Stimulated activated naive B cell treated with anti-CD40 and anti-IgM and Interleukin-4, amounts not matched to agents 10 μg/mL and 1 μg/mL and 100 μg/mL, for 72 hours (primary cell): ENCODE measurements around the gene ABTB1.

Experiments used
- ATAC-seq, 2 donors: fragments of 150-1000 bp; cut with Tn5 transposase; replicated peaks; 2 replicates each; pipeline ENCODE4 v1.10.0; 2021; ENCODE audit warnings: moderate library complexity in 1 of 2
- DNase-seq: peaks from one replicate; pipeline ENCODE4 v3.0.0; 2021
- H3K27ac Mint-ChIP-seq: one replicate; pipeline ENCODE4 v1.8.0; 2022; ENCODE audit warnings: mild to moderate bottlenecking, mixed read lengths
- H3K27me3 Mint-ChIP-seq, 2 donors: one replicate each; pipeline ENCODE4 v1.8.0; 2022; ENCODE audit warnings: mixed read lengths in 2 of 2
- H3K36me3 Mint-ChIP-seq, 2 donors: one replicate each; pipeline ENCODE4 v1.8.0; 2022; ENCODE audit warnings: mixed read lengths in 2 of 2, mild to moderate bottlenecking in 1 of 2
- H3K4me1 Mint-ChIP-seq, 2 donors: one replicate each; pipeline ENCODE4 v1.8.0; 2022; ENCODE audit warnings: mixed read lengths in 2 of 2, mild to moderate bottlenecking in 1 of 2
- H3K4me3 Mint-ChIP-seq, 2 donors: one replicate each; pipeline ENCODE4 v1.8.0; 2022; ENCODE audit warnings: mild to moderate bottlenecking in 2 of 2, mixed read lengths in 2 of 2, moderate library complexity in 1 of 2
- H3K9me3 Mint-ChIP-seq, 2 donors: one replicate each; pipeline ENCODE4 v1.8.0; 2022; ENCODE audit warnings: mixed read lengths in 2 of 2, mild to moderate bottlenecking in 1 of 2

The ABTB1 gene

GRCh38 chr3:127672429-127673190 is at the start of gene ABTB1:
TSS of gene ABTB1 (plus strand) at chr3:127672952. CDS start at chr3:127673026, 74 bp downstream.
- H3K9me3 Mint-ChIP-seq = no peaks in the 10 kb centered on the region
- ATAC-seq = peak; percentile 88 to 91
- DNase-seq = peak; percentile 80
- H3K4me1 Mint-ChIP-seq = peaks cover 27 to 52% of the 10 kb centered on the region in 2 donors
- no peaks in the 10 kb centered on the region for H3K27me3 Mint-ChIP-seq
- peak within 1 kb of the TSS; percentile 96 for H3K4me3 Mint-ChIP-seq
- peaks cover 4 to 6% of the 10 kb centered on the region in 2 donors for H3K36me3 Mint-ChIP-seq
- H3K27ac Mint-ChIP-seq = peak within 1 kb of the TSS; percentile 99

GRCh38 chr3:127624063-127624462 is 48.7 kb upstream of the ABTB1 start:
- ATAC-seq = no peak

GRCh38 chr3:127625821-127626220 is 46.9 kb upstream of the ABTB1 start:
- Mint-ChIP-seq H3K27ac (no peak overlapping the region), H3K4me3 (no peak overlapping the region), H3K4me1 (peaks cover 13 to 14% of the 10 kb centered on the region in 2 donors), H3K27me3 (peaks cover 17 to 29% of the 10 kb centered on the region in 2 donors), H3K9me3 (no peaks in the 10 kb centered on the region), H3K36me3 (peaks cover 14 to 29% of the 10 kb centered on the region in 2 donors)
- DNase-seq = no peak
- no peak for ATAC-seq

More at GRCh38 chr3:127624063-127624462, 48.7 kb upstream of the ABTB1 start:
- Mint-ChIP-seq H3K4me3 (no peak overlapping the region), H3K9me3 (no peaks in the 10 kb centered on the region), H3K4me1 (peaks cover 0 to 3% of the 10 kb centered on the region in 2 donors), H3K27me3 (peaks cover 5 to 16% of the 10 kb centered on the region in 2 donors), H3K27ac (no peak overlapping the region), H3K36me3 (peaks cover 24 to 35% of the 10 kb centered on the region in 2 donors)
- DNase-seq = no peak

GRCh38 chr3:127628426-127628787 is 44.3 kb upstream of the ABTB1 start:
- ATAC-seq = no peak
- Mint-ChIP-seq H3K27me3 (peaks cover 25 to 43% of the 10 kb centered on the region in 2 donors), H3K4me1 (peaks cover 17 to 20% of the 10 kb centered on the region in 2 donors), H3K9me3 (no peaks in the 10 kb centered on the region), H3K4me3 (peak overlapping the region; percentile 63 to 75), H3K36me3 (peaks cover 4 to 6% of the 10 kb centered on the region in 2 donors), H3K27ac (no peak overlapping the region)
- no peak for DNase-seq

GRCh38 chr3:127628788-127629466 is 43.8 kb upstream of the ABTB1 start, which contains the start of gene PODXL2:
TSS of gene PODXL2 (plus strand) at chr3:127629185. CDS start at chr3:127629220, 35 bp downstream.
- H3K36me3 Mint-ChIP-seq = peaks cover 2 to 5% of the 10 kb centered on the region in 2 donors
- peaks cover 17 to 20% of the 10 kb centered on the region in 2 donors for H3K4me1 Mint-ChIP-seq
- H3K27me3 Mint-ChIP-seq = peaks cover 25 to 46% of the 10 kb centered on the region in 2 donors
- peak; percentile 61 to 77 for ATAC-seq
- no peak for DNase-seq
- peak within 1 kb of the TSS; percentile 84 to 87 for H3K4me3 Mint-ChIP-seq
- no peaks in the 10 kb centered on the region for H3K9me3 Mint-ChIP-seq
- peak within 1 kb of the TSS; percentile 84 for H3K27ac Mint-ChIP-seq

GRCh38 chr3:127629467-127630403 is 43.0 kb upstream of the ABTB1 start:
- peaks cover 25 to 46% of the 10 kb centered on the region in 2 donors for H3K27me3 Mint-ChIP-seq
- ATAC-seq = peak; percentile 73 to 75
- no peaks in the 10 kb centered on the region for H3K9me3 Mint-ChIP-seq
- peaks cover 2 to 5% of the 10 kb centered on the region in 2 donors for H3K36me3 Mint-ChIP-seq
- peak; percentile 8 for DNase-seq
- H3K4me3 Mint-ChIP-seq = peak overlapping the region; percentile 84 to 87
- H3K27ac Mint-ChIP-seq = peak overlapping the region; percentile 84
- H3K4me1 Mint-ChIP-seq = peaks cover 17 to 20% of the 10 kb centered on the region in 2 donors

GRCh38 chr3:127630811-127631714 is 41.7 kb upstream of the ABTB1 start:
- no peak for ATAC-seq
- H3K4me1 Mint-ChIP-seq = peaks cover 17 to 20% of the 10 kb centered on the region in 2 donors
- peaks cover 25 to 46% of the 10 kb centered on the region in 2 donors for H3K27me3 Mint-ChIP-seq
- no peak for DNase-seq
- no peak overlapping the region for H3K4me3 Mint-ChIP-seq
- H3K9me3 Mint-ChIP-seq = no peaks in the 10 kb centered on the region
- peaks cover 2 to 5% of the 10 kb centered on the region in 2 donors for H3K36me3 Mint-ChIP-seq
- H3K27ac Mint-ChIP-seq = peak overlapping the region; percentile 77

GRCh38 chr3:127632035-127632820 is 40.5 kb upstream of the ABTB1 start:
- Mint-ChIP-seq H3K9me3 (no peaks in the 10 kb centered on the region), H3K4me3 (no peak overlapping the region), H3K36me3 (peaks cover 2 to 5% of the 10 kb centered on the region in 2 donors), H3K4me1 (peaks cover 15 to 20% of the 10 kb centered on the region in 2 donors), H3K27me3 (peaks cover 25 to 44% of the 10 kb centered on the region in 2 donors), H3K27ac (no peak overlapping the region)
- DNase-seq = no peak
- ATAC-seq = no peak

- H3K4me3 Mint-ChIP-seq = no peak overlapping the region
- ATAC-seq (no peak), DNase-seq (no peak)
- H3K27ac Mint-ChIP-seq = no peak overlapping the region
- no peaks in the 10 kb centered on the region for H3K9me3 Mint-ChIP-seq
- H3K4me1 Mint-ChIP-seq = peaks cover 11 to 16% of the 10 kb centered on the region in 2 donors
- peaks cover 16 to 27% of the 10 kb centered on the region in 2 donors for H3K27me3 Mint-ChIP-seq
- peaks cover 0 to 3% of the 10 kb centered on the region in 2 donors for H3K36me3 Mint-ChIP-seq
These were observed 38.1 kb upstream of the ABTB1 start for GRCh38 chr3:127634653-127635052.

GRCh38 chr3:127637546-127637945 is 35.2 kb upstream of the ABTB1 start:
- no peak overlapping the region for H3K27ac Mint-ChIP-seq
- no peaks in the 10 kb centered on the region for H3K36me3 Mint-ChIP-seq
- H3K4me3 Mint-ChIP-seq = no peak overlapping the region
- peak; percentile 12 to 48 for ATAC-seq
- no peaks in the 10 kb centered on the region for H3K9me3 Mint-ChIP-seq
- H3K4me1 Mint-ChIP-seq = no peaks in the 10 kb centered on the region
- H3K27me3 Mint-ChIP-seq = peaks cover 0 to 3% of the 10 kb centered on the region in 2 donors
- no peak for DNase-seq

- H3K9me3 Mint-ChIP-seq = no peaks in the 10 kb centered on the region
- DNase-seq (no peak), ATAC-seq (no peak)
- H3K4me1 Mint-ChIP-seq = no peaks in the 10 kb centered on the region
- H3K27ac Mint-ChIP-seq = no peak overlapping the region
- H3K4me3 Mint-ChIP-seq = no peak overlapping the region
- no peaks in the 10 kb centered on the region for H3K36me3 Mint-ChIP-seq
- peaks cover 0 to 3% of the 10 kb centered on the region in 2 donors for H3K27me3 Mint-ChIP-seq
These were observed 34.8 kb upstream of the ABTB1 start for GRCh38 chr3:127637971-127638370.

- Mint-ChIP-seq H3K36me3 (no peaks in the 10 kb centered on the region), H3K4me3 (no peak overlapping the region), H3K27me3 (no peaks in the 10 kb centered on the region), H3K27ac (no peak overlapping the region), H3K9me3 (no peaks in the 10 kb centered on the region), H3K4me1 (peaks cover 2 to 3% of the 10 kb centered on the region in 2 donors)
- no peak for ATAC-seq
- DNase-seq = no peak
These were observed 33.3 kb upstream of the ABTB1 start for GRCh38 chr3:127639173-127640041.
